Amygdala (tissue), 56 donors: Measurements from ENCODE around the gene IL5.
"Not testable (repeated sequence)": the region's sequence is repeated elsewhere in the genome, so short reads cannot be mapped to it uniquely, and the experiment has no call there.

Experiments
- DNase-seq, 56 donors: peaks; one replicate each; lab custom pipeline; 2025; lab: John Stamatoyannopoulos, UW

The IL5 gene

GRCh38 chr5:132543472-132544201 lies at the start of gene IL5:
IL5 (minus strand) TSS chr5:132543522; CDS start chr5:132543478, 44 bp downstream.
- DNase-seq, result no peak

DNA sequence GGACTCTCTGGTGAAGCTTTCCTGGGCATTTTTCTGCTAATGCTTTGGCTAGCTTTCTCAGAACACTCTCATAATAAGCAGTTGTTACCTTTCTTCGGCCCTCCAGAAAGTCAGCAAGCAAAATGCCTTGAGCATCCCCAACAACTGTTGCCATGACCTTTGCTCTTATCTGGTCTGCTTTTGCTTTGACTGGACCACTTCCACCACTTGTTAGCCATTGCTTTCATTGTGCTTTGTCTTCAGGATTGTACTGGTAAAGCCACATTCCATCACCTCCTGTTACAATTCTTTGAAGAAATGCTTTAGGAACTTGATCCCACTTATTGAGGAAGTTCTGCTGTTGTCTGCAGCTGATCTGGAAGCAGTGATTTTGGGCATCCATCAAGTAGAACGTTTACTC lies 49.2 kb upstream of the IL5 start:
- no peak for DNase-seq

GRCh38 chr5:132591145-132591544 lies 47.8 kb upstream of the IL5 start:
- no peak for DNase-seq

DNA sequence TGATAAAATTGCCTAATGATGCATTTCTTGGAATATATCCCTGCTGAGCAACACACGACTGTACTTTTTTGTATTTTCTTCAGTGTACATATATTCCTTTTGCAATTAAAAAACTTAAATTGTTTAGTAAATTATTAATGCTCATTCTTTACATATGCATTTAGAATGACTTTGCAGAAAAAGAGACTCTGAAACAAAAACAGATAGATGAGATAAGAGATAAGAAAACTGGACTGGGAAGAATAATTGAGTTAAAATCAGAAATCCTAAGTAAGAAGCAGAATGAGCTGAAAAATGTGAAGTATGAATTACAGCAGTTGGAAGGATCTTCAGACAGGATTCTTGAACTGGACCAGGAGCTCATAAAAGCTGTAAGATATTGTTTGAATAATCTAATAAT lies 46.1 kb upstream of the IL5 start:
- DNase-seq, result no peak

DNA sequence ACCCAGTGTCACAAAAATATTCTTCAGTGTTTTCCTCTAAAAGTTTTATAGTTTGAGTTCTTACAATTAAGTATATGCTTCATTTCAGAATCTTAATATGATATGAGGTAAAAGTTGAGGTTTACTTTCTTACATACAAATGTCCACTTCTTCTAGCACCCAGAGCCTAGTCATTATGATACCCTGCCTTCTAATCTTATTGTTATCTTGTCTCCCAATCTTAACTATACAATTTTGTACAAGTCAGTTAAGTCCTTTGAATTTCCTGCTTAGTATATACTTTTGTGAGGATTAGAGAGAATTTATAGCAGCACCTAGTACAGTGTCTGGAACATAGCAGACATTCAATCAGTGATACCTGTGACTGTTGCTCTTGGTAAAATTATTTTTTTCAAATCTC lies 42.7 kb upstream of the IL5 start:
- no peak for DNase-seq

DNA sequence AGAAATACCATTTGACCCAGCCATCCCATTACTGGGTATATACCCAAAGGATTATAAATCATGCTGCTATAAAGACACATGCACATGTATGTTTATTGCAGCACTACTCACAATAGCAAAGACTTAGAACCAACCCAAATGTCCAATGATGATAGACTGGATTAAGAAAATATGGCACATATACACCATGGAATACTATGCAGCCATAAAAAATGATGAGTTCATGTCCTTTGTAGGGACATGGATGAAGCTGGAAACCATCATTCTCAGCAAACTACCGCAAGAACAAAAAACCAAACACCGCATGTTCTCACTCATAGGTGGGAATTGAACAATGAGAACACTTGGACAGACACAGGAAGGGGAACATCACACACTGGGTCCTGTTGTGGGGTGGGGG lies 41.2 kb upstream of the IL5 start:
- not testable (repeated sequence) for DNase-seq

DNA sequence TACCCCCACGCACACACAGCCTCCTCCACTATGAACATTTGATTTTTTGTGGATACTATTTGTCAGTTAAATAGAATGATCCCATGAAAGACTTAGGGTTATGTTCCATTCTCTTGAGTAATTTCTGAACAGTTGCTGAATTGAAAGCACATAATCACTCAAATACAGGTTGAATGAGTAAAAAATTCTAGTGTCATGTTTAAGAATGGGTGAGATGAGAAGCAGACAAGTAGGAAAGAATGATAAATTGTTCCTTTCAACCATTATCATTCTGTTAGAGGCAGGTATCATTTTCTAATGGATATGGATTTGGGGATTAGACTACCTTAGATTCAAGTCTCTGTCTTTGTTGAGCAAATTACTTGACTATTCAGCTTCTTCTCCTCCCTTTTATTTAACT lies 32.8 kb upstream of the IL5 start:
- no peak for DNase-seq

GRCh38 chr5:132566657-132567056 lies 23.3 kb upstream of the IL5 start:
- no peak for DNase-seq

GRCh38 chr5:132564555-132564954 lies 21.2 kb upstream of the IL5 start:
- not testable (repeated sequence) for DNase-seq

DNA sequence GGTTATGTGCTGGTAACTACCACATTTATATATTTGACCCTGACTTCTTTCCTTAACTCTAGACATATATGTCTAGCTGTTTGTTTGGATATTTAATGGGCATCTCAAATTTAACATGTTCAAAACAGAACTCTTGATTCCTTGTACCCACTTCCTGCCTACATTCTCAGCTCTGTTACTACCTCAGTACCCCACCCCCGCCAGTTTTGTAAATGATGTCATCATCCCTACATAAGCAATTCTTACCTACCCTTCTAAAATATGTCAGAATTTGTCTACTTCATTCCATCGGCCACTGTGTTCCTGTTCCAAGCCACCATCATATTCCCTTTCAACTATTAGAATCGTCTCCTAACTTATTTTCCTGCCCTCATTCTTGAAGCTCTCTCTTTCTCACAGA lies 18.3 kb upstream of the IL5 start:
- DNase-seq, result no peak

GRCh38 chr5:132559383-132560060 lies 16.2 kb upstream of the IL5 start:
- no peak for DNase-seq

GRCh38 chr5:132557478-132558172 lies 14.3 kb upstream of the IL5 start:
- DNase-seq, result peak in 4 of 56 donors; percentile 4 to 52 (median 16)

DNA sequence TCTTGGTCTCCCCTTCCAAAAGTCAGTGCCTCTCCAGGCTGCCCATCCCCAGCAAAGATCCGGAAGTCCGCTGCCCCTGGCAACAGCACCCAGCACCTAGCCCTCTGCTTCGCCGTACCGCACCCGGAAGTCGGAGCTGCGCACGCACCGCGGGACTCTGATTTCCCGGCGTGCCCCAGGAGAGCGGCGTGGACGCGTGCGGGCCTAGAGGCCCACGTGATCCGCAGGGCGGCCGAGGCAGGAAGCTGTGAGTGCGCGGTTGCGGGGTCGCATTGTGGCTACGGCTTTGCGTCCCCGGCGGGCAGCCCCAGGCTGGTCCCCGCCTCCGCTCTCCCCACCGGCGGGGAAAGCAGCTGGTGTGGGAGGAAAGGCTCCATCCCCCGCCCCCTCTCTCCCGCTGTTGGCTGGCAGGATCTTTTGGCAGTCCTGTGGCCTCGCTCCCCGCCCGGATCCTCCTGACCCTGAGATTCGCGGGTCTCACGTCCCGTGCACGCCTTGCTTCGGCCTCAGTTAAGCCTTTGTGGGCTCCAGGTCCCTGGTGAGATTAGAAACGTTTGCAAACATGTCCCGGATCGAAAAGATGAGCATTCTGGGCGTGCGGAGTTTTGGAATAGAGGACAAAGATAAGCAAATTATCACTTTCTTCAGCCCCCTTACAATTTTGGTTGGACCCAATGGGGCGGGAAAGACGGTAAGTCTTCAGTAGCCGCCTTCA lies 13.6 kb upstream of the IL5 start, which contains the start of gene RAD50:
Gene RAD50, plus strand, starts transcription at position 215 of the 715 bp plus-strand sequence. Its CDS starts 348 bp downstream, at position 563.
- DNase-seq, result peak; percentile 51 to 93 (median 82)

DNA sequence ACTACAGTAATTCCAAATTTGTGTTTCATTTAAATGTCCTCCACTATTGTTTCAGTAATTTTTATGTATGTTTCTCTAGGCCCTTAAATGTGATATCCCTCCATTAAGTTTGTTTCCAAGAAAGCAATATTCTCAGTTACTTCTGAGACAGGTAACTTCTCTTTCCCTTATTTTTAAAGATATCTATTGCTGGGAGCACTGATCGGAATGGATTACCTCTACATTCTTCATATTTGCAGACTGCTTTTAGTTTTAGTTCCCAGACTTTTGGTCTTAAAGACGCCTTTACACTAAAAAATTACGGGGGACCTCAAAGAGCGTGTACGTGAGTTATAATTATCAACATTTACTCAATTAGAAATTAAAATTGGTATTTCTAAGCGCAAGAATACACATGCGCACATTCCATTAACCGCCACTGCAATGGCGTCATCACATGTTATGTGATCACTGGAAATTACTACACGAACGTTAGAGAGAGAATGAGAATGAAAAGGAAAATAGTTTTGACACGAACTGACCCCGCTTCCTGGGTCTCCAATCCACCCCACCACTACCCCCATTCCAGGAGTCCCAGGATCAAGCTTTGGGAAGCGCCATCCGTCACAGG lies 12.9 kb upstream of the IL5 start:
- DNase-seq, result no peak

DNA sequence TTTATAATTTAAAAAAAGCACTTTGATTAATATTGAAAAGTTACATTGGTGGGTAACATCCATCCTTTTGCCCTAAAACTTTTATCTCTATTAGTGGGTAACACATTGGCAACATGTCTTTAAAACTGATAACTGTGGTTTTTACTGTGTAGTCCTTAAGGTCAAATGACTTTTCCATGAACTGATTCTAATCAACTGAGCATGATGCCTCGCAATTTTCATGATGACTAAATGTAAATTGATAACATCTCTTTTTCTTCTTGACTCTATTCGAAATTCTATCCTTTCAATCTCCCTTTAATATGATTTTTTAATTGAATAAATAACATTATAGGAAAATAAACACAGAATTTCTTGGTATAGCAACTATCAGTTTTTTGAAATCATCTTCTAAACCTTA lies 6.3 kb upstream of the IL5 start:
- no peak for DNase-seq

GRCh38 chr5:132548834-132549233 lies 5.5 kb upstream of the IL5 start:
- not testable (repeated sequence) for DNase-seq

DNA sequence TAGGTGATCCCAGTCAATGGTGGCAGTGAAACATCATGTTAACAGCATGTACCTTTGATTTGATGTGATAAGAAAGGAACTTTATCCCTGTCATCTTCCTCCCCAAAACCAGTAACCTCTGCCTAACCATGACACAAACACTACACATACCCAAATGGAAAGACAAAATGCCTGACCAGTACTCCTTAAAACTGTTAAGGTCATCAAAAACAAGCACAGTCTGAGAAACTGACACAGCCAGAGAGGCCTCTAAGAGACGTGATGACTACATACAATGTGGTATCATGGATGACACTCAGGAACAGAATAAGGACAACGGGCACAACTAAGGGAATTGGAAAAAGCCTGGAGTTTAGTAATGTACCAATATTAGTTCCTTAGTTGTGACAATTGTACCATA lies 3.9 kb upstream of the IL5 start:
- DNase-seq, result no peak

DNA sequence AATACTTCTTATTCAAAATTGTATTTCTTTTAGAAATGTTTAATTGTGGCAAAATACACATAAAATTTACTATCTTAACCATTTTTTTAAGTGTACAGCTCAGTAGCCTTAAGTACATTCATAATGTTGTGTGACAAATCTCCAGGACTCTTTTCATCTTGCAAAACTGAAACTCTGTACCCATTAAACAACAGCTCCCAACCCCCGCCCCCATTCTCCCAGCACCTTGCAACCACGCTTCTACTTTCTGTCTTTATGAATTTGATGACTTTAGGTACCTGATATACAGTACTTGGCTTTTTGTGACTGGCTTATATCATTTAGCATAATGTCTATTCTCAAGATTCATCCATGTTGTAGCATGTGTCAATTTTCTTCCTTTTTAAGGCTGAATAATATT lies 2.8 kb upstream of the IL5 start:
- no peak for DNase-seq

GRCh38 chr5:132540764-132541163 lies 2.6 kb downstream of the IL5 start:
- peak in 11 of 56 donors; percentile 9 to 60 (median 22) for DNase-seq

DNA sequence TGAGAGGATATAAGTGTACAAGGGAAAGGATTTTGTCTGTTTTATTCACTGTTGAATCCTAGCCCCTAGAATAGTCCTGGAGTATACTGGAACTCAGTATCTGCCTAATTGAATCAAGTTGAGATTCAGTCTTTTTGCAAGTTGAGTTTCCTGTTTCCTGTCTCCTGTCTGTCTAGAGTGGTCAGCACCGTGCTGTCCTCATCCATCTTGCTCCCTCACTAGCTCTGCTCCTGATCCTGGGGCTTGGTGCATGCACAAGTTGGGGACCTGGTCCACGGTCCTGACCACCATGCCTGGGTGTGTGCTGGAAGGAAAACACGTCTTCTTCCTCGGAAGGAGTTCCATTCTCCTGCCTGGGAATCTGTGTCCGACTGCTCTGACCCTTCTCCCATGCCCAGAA lies 3.2 kb downstream of the IL5 start:
- DNase-seq, result no peak
